K562 (cell line): Measurements from ENCODE around the gene LSP1. TPM values are rescaled to one million over a fixed set of nuclear protein-coding genes. Genes with fewer than 3 reads are reported as not detected.

Source experiments
- ATAC-seq: fragments of 200-7000 bp; cut with Tn5 transposase; 3 replicates; pipeline ENCODE4 v1.9.1; 2020; ENCODE audit warnings: moderate library complexity
- BruUV-seq: library from RNA; stranded (reverse); fragments of 400-500 nt; replicated peaks from 2 replicates; lab custom pipeline; 2021; lab: Mats Ljungman, UMichigan
- CTCF ChIA-PET: fragments of 300-600 bp; formaldehyde crosslinking; extraction: SDS; loops from one replicate; lab custom pipeline; 2021; ENCODE audit warnings: low intra/inter-chr PET ratio; lab: Yijun Ruan, JAX
- POLR2A ChIA-PET: fragments of 300-600, 350-650 bp; sonication (Branson Sonifier 250); formaldehyde crosslinking; extraction: SDS; loops from one replicate; lab custom pipeline; 2021; ENCODE audit warnings: antibody characterized with exemption, inconsistent platforms; lab: Yijun Ruan, JAX
- DNase-seq, 4 experiments: peaks; one replicate each; pipeline versions ENCODE4 v3.0.0 to v3.0.0-alpha.2; 2011 to 2018; ENCODE audit warnings: low spot score in 3 of 4, mixed read lengths in 3 of 4; ENCODE audit errors: extremely low read depth in 1 of 4
- FAIRE-seq: peaks from 2 replicates; lab custom pipeline; 2011; peaks lifted over from hg19 to GRCh38; lab: Jason Lieb, UNC
- H2AFZ ChIP-seq: 2 replicates; pipeline ENCODE4 v1.6.0; 2011; ENCODE audit warnings: low read depth, low read length, control low read depth, inconsistent platforms
- H3K27ac ChIP-seq: fragments of 200-600 bp; 3 replicates; pipeline ENCODE4 v1.8.0; 2011; ENCODE audit warnings: low read depth, mild to moderate bottlenecking, control low read depth, inconsistent platforms, low read length, moderate library complexity, mixed read lengths; ENCODE audit errors: extremely low read depth
- H3K27me3 ChIP-seq, 2 experiments: fragments of 300-600 bp in 1 of 2; 2 replicates in 1 of 2; 3 replicates in 1 of 2; pipeline versions ENCODE4 v1.6.0 to v1.8.0; 2011; ENCODE audit warnings: inconsistent platforms in 2 of 2, low read length in 2 of 2, mild to moderate bottlenecking in 1 of 2, mixed read lengths in 1 of 2, moderate library complexity in 1 of 2; ENCODE audit not compliant: control insufficient read depth in 2 of 2, insufficient read depth in 2 of 2
- H3K36me3 ChIP-seq: fragments of 300-600 bp; 3 replicates; pipeline ENCODE4 v1.8.0; 2011; ENCODE audit warnings: mild to moderate bottlenecking, low read length, inconsistent platforms; ENCODE audit not compliant: control insufficient read depth, insufficient read depth
- H3K4me1 ChIP-seq, 2 experiments: fragments of 200-600 bp in 1 of 2; replicated peaks in 1 of 2; 2 replicates in 1 of 2; 3 replicates in 1 of 2; pipeline versions ENCODE4 v1.5.1 to v1.8.0; 2011; ENCODE audit warnings: inconsistent platforms in 2 of 2, low read length in 2 of 2, mild to moderate bottlenecking in 1 of 2, mixed read lengths in 1 of 2, moderate library complexity in 1 of 2; ENCODE audit not compliant: control insufficient read depth in 2 of 2, insufficient read depth in 2 of 2
- H3K4me2 ChIP-seq: 2 replicates; pipeline ENCODE4 v1.6.1; 2011; ENCODE audit warnings: low read length, control low read depth, inconsistent platforms, mixed read lengths; ENCODE audit not compliant: insufficient read depth
- H3K4me3 ChIP-seq: fragments of 200-600 bp; sonication (generic), shearing (Covaris generic); 2 replicates; pipeline ENCODE4 v1.5.1; 2016; ENCODE audit warnings: control low read depth, inconsistent platforms
- H3K79me2 ChIP-seq: fragments of 200-600 bp; 3 replicates; pipeline ENCODE4 v1.8.0; 2011; ENCODE audit warnings: low read length, inconsistent platforms; ENCODE audit not compliant: control insufficient read depth, insufficient read depth
- H3K9ac ChIP-seq, 2 experiments: 2 replicates each; pipeline versions ENCODE4 v1.6.0 to v1.6.1; 2011; ENCODE audit warnings: low read depth in 2 of 2, low read length in 2 of 2, control low read depth in 1 of 2, inconsistent platforms in 1 of 2, mild to moderate bottlenecking in 1 of 2, mixed read lengths in 1 of 2; ENCODE audit not compliant: insufficient read depth in 1 of 2
- H3K9me1 ChIP-seq: one replicate; pipeline ENCODE4 v1.6.0; 2011; ENCODE audit warnings: inconsistent platforms, mild to moderate bottlenecking, low read length, moderate library complexity; ENCODE audit not compliant: control insufficient read depth, insufficient read depth
- H3K9me3 ChIP-seq: replicated peaks from 2 replicates; pipeline ENCODE4 v1.5.1; 2011; ENCODE audit warnings: low read depth, low read length, inconsistent platforms; ENCODE audit not compliant: control insufficient read depth, insufficient read depth
- H4K20me1 ChIP-seq: replicated peaks from 2 replicates; pipeline ENCODE4 v1.6.1; 2011; ENCODE audit warnings: low read length, inconsistent platforms, mixed read lengths; ENCODE audit not compliant: control insufficient read depth, insufficient read depth
- ATF1 ChIP-seq, 2 experiments: fragments of 450-650 bp in 1 of 2; IDR thresholded peaks; 2 replicates each; pipeline ENCODE4 v1.6.1; 2016; ENCODE audit warnings: missing compliant biosample characterization in 1 of 2, missing genetic modification characterization in 1 of 2
- SAFB2 ChIP-seq: fragments of 200-400 bp; formaldehyde crosslinking; IDR thresholded peaks from 2 replicates; pipeline ENCODE4 v1.6.1; 2018; ENCODE audit warnings: borderline replicate concordance, low read length, low read depth, moderate library complexity; ENCODE audit not compliant: severe bottlenecking
- SETDB1 ChIP-seq: IDR thresholded peaks from one replicate; pipeline ENCODE4 v1.6.1; 2012; ENCODE audit warnings: low read length, control low read depth, inconsistent platforms
- ZNF134 ChIP-seq: fragments of 250-450 bp; sonication (Bioruptor Pico); conservative IDR thresholded peaks from 2 replicates; pipeline ENCODE4 v1.4.0; 2020
- WGBS: fragments of 100-300 bp; shearing (Covaris generic); methylation state at CpG from one replicate; pipeline ENCODE4 v1.1.6; 2016; ENCODE audit warnings: low coverage, mixed read lengths; ENCODE audit not compliant: insufficient coverage; ENCODE audit errors: missing lambda C conversion rate; 5-methylcytosine and 5-hydroxymethylcytosine counted together
- in situ Hi-C: fragments of 300-500 bp; cut with MboI; formaldehyde crosslinking; loops from 4 replicates; pipeline ENCODE4 v1.15.0; 2018; ENCODE audit warnings: inconsistent platforms, mixed read lengths
- intact Hi-C: fragments of 100-400 bp; cut with micrococcal nuclease; formaldehyde crosslinking; loops from 2 replicates; pipeline ENCODE4 v1.14.2; 2022
- polyA plus RNA-seq, 8 experiments: library from polyadenylated mRNA; depleted of rRNA in 4 of 8; stranded (reverse) in 5 of 8; unstranded in 3 of 8; fragments of >200 nt; fragmentation: Nextera tagmentation in 2 of 8; fragmentation: Illumina TruSeq in 1 of 8; extraction: Ambion mirVana in 2 of 8; extraction: Trizol in 1 of 8; gene quantifications; 2 replicates each; pipeline versions ENCODE4 v1.2.1 to v1.2.3, GENCODE V29; 2011 to 2014; ENCODE audit warnings: inconsistent platforms in 1 of 8, missing spikeins in 1 of 8
- total RNA-seq, 7 experiments: library from RNA; depleted of rRNA in 6 of 7; stranded (reverse); fragments of >200 nt in 6 of 7; fragmentation: Illumina TruSeq in 2 of 7; extraction: Trizol in 2 of 7; gene quantifications; 2 replicates each; pipeline versions ENCODE4 v1.2.1 to v1.2.3, GENCODE V29; 2011 to 2021; ENCODE audit warnings: low replicate concordance in 1 of 7
- TF ChIP-seq, protein P1 (sequence below), 3 experiments: IDR thresholded peaks in 2 of 3; conservative IDR thresholded peaks in 1 of 3; 2 replicates each; pipeline ENCODE4 v1.5.1; 2011 to 2012; ENCODE audit warnings: low read length in 3 of 3, mild to moderate bottlenecking in 3 of 3, control low read depth in 2 of 3, improper control_type of control experiment in 1 of 3, inconsistent platforms in 1 of 3, low read depth in 1 of 3, mixed read lengths in 1 of 3, moderate library complexity in 1 of 3; ENCODE audit not compliant: insufficient read depth in 2 of 3

The LSP1 gene
- total and polyA plus RNA-seq, 9 of the 15 experiments (the other 6 are each of a cell fraction or from before 2014, with no cell fraction given), result 0.08 to 2.9 (median 0.65) TPM; not detected in 2

DNA sequence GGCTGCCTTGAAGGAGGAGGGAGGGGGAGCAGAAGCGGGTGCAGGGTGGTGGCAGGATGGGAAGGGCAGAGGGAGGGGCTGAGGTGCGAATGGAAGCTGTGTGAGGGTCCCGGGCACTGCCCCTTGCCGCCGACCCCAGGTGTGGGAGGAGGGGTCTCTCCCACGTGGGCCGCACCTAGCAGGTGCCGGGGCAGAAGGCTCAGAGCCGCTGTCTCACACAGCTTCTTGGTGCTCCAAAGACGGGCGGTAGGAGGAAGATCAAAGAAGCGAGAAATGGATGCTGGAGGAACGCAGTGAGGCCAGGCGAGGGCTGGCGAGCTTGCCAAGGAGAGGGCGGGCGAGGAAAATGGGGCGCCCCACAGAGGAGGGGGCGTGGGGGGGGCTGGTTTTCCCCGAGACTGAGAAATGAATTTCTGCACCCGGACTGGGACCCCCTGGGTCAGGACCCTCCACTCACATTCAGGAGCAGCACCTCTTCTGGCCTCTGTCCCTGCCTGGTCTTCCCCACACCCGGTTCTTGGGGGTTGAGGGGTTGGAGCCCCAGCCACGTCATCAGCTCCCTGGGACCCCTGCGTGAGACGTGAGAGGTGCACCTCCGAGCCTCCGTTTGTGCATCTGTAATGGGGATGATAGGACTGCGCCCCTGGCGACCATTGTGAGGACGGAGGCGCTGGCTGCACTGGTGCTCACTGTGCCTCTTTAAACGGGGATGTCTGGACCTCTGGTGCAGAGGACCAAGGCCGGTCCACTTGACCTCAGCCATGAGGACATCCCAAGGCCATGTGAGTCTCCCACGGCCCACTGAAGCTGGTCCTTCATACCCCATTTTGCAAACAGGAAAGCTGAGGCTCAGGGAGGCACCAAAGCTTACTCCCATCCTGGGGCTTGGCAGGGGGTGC, 16.8 kb downstream of the LSP1 start:
- Histone ChIP-seq H3K4me3 (no peak overlapping the region), H3K79me2 (no peaks in the 10 kb centered on the region), H4K20me1 (0 out of 2 replicates have a peak, but pooled peaks cover 5% of the 10 kb centered on the region), H3K4me2 (no peak overlapping the region), H3K27me3 (peaks cover 23 to 66% of the 10 kb centered on the region in 2 experiments; a peak in 4 of 5 replicates), H3K27ac (no peak overlapping the region), H3K9me1 (no peaks in the 10 kb centered on the region), H3K4me1 (peaks cover 0 to 28% of the 10 kb centered on the region in 2 experiments; a peak in 2 of 5 replicates), H3K36me3 (no peaks in the 10 kb centered on the region), H3K9ac (no peak overlapping the region), H2AFZ (no peak overlapping the region), H3K9me3 (no peaks in the 10 kb centered on the region)
- CTCF ChIA-PET, result no interaction called here
- peak; percentile 43 to 57 (median 50) for DNase-seq
- intact Hi-C loops, result no loop called here
- POLR2A ChIA-PET, result interaction anchor here (0.6 kb wide), 2 partner anchors 104 to 346 kb away, joined by 3 to 4 read pairs; no protein-coding TSS in a partner anchor
- no TSS peak for BruUV-seq
- FAIRE-seq, result peak; percentile 26
- 2% methylated on average over 23 of the region's 34 CpGs for WGBS
- in situ Hi-C loops, result loop anchor here (10.0 kb wide), 1 partner anchor 135 kb away; no protein-coding TSS in a partner anchor
- peak; percentile 83 for TF ChIP-seq ZNF134 (CRISPR knock-in tag)
- TF ChIP-seq, protein P1, sequence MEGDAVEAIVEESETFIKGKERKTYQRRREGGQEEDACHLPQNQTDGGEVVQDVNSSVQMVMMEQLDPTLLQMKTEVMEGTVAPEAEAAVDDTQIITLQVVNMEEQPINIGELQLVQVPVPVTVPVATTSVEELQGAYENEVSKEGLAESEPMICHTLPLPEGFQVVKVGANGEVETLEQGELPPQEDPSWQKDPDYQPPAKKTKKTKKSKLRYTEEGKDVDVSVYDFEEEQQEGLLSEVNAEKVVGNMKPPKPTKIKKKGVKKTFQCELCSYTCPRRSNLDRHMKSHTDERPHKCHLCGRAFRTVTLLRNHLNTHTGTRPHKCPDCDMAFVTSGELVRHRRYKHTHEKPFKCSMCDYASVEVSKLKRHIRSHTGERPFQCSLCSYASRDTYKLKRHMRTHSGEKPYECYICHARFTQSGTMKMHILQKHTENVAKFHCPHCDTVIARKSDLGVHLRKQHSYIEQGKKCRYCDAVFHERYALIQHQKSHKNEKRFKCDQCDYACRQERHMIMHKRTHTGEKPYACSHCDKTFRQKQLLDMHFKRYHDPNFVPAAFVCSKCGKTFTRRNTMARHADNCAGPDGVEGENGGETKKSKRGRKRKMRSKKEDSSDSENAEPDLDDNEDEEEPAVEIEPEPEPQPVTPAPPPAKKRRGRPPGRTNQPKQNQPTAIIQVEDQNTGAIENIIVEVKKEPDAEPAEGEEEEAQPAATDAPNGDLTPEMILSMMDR (IDR thresholded peaks at IDR 0.05 in 2 of 3, conservative IDR thresholded peaks at IDR 0.05 in 1 of 3; ENCODE audit: insufficient read depth in 2 of 3, low read depth in 1 of 3, low read length in 3 of 3), result peak; percentile 33 to 51 (median 44); a peak in 5 of 6 replicates
- TF ChIP-seq SETDB1, result no peak
- no peak for TF ChIP-seq ATF1 (CRISPR knock-in tag; IDR thresholded peaks at IDR 0.05)
- 0 out of 2 replicates have a peak, but pooled peaks have one; percentile 11 for TF ChIP-seq ATF1 (tag; IDR thresholded peaks at IDR 0.05)
- TF ChIP-seq SAFB2, result no peak
- ATAC-seq, result peak; percentile 79
